KMS-11 (cell line): ENCODE measurements around the gene MYRIP.
"Not testable (repeated sequence)": the region's sequence is repeated elsewhere in the genome, so short reads cannot be mapped to it uniquely, and the experiment has no call there.

Experiments
- H2AFZ ChIP-seq: fragments of 200-600 bp; sonication (generic); 2 replicates; pipeline ENCODE4 v1.6.1; 2016; ENCODE audit warnings: antibody characterized with exemption, mixed run types, low read depth
- H3K27ac ChIP-seq: fragments of 200-600 bp; sonication (generic); 2 replicates; pipeline ENCODE4 v1.6.1; 2016; ENCODE audit warnings: mild to moderate bottlenecking, mixed run types
- H3K27me3 ChIP-seq: fragments of 200-600 bp; sonication (generic); 2 replicates; pipeline ENCODE4 v1.6.1; 2017; ENCODE audit warnings: mild to moderate bottlenecking, low read depth, mixed run types, moderate library complexity; ENCODE audit not compliant: insufficient read depth
- H3K36me3 ChIP-seq: fragments of 200-600 bp; sonication (generic); 2 replicates; pipeline ENCODE4 v1.6.1; 2017; ENCODE audit warnings: mild to moderate bottlenecking, mixed run types; ENCODE audit not compliant: insufficient read depth
- H3K4me1 ChIP-seq: fragments of 200-600 bp; sonication (generic); 2 replicates; pipeline ENCODE4 v1.6.1; 2016; ENCODE audit warnings: mild to moderate bottlenecking, low read depth, mixed run types; ENCODE audit not compliant: poor library complexity, severe bottlenecking
- H3K4me2 ChIP-seq: fragments of 200-600 bp; sonication (generic); 2 replicates; pipeline ENCODE4 v1.7.0; 2016; ENCODE audit warnings: mild to moderate bottlenecking, mixed run types
- H3K4me3 ChIP-seq: fragments of 200-600 bp; sonication (generic); IDR thresholded peaks from 2 replicates; pipeline ENCODE4 v1.6.1; 2017; ENCODE audit warnings: low read depth, low read length, mixed read lengths; ENCODE audit not compliant: insufficient read depth
- H3K79me2 ChIP-seq: fragments of 200-600 bp; sonication (generic); 2 replicates; pipeline ENCODE4 v1.6.1; 2016; ENCODE audit warnings: low read depth, mixed run types; ENCODE audit not compliant: insufficient read depth
- H3K9ac ChIP-seq: fragments of 200-600 bp; sonication (generic); 2 replicates; pipeline ENCODE4 v1.6.1; 2016; ENCODE audit warnings: mild to moderate bottlenecking, mixed run types
- H4K20me1 ChIP-seq: fragments of 200-600 bp; sonication (generic); 2 replicates; pipeline ENCODE4 v1.6.1; 2016; ENCODE audit warnings: mild to moderate bottlenecking, mixed run types; ENCODE audit not compliant: insufficient read depth
- CTCF ChIP-seq: fragments of 200-600 bp; sonication (generic); conservative IDR thresholded peaks from 2 replicates; pipeline ENCODE4 v1.6.1; 2017; ENCODE audit warnings: low read depth, mild to moderate bottlenecking, antibody characterized with exemption, low read length, moderate library complexity, mixed read lengths

MYRIP gene

DNA sequence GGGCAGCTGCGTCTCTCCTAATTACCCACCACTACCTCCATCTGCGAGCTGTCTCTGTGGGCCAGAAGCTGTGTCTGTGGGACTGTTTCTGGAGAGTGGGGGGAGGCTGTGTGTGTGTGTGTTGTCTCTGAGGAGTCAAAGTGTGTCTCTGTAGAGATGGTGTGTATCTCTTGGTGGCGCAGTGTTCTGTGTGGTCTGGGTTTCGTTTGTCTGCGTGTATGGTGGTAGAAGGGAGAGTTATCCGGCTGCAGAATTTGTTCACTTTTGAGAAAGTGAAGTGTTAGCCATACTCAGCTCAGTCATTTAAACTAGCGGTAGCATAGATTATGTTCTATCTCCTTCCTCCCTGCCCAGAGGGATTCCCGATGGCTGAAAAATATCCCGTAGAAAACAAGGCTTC, 2.2 kb downstream of the MYRIP start:
- Histone ChIP-seq H3K27me3 (no peaks in the 10 kb centered on the region), H3K4me2 (no peak overlapping the region), H2AFZ (no peak overlapping the region), H3K4me3 (no peak overlapping the region), H3K9ac (no peak overlapping the region), H3K4me1 (no peaks in the 10 kb centered on the region), H4K20me1 (no peaks in the 10 kb centered on the region), H3K36me3 (no peaks in the 10 kb centered on the region), H3K27ac (no peak overlapping the region), H3K79me2 (no peaks in the 10 kb centered on the region)
- no peak for TF ChIP-seq CTCF

DNA sequence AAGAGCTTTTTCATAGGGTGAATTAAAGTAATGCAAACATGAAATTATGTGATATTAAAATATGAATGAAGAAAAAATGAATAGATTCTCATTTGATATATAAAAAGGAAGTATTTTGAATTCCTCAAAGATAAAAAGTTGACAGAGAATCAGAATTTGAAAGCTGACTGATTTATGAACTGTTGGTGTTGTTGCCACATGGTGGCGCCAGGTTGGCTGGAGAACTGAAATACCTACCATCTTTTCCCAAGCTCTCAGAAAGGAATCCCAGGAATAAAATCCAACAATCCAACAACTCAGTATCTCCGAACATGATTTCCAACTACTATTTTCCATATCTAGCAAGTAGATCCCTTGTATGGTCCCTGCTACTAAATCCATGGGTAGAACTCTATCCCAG, 3.1 kb downstream of the MYRIP start:
- Histone ChIP-seq H3K4me2 (no peak overlapping the region), H3K79me2 (no peaks in the 10 kb centered on the region), H3K27me3 (no peaks in the 10 kb centered on the region), H3K27ac (no peak overlapping the region), H3K4me1 (no peaks in the 10 kb centered on the region), H4K20me1 (no peaks in the 10 kb centered on the region), H3K4me3 (no peak overlapping the region), H2AFZ (no peak overlapping the region), H3K9ac (no peak overlapping the region), H3K36me3 (no peaks in the 10 kb centered on the region)
- TF ChIP-seq CTCF = peak; percentile 49

- no peak overlapping the region for H3K27ac ChIP-seq
- H3K4me3 ChIP-seq = no peak overlapping the region
- H3K27me3 ChIP-seq = no peaks in the 10 kb centered on the region
- no peak overlapping the region for H2AFZ ChIP-seq
- H3K4me1 ChIP-seq = no peaks in the 10 kb centered on the region
- no peak overlapping the region for H3K4me2 ChIP-seq
- no peaks in the 10 kb centered on the region for H3K79me2 ChIP-seq
- TF ChIP-seq CTCF = no peak
- H4K20me1 ChIP-seq = no peaks in the 10 kb centered on the region
- H3K9ac ChIP-seq = no peak overlapping the region
- H3K36me3 ChIP-seq = no peaks in the 10 kb centered on the region
These were observed 4.6 kb downstream of the MYRIP start for GRCh38 chr3:39814007-39814406.

- no peak overlapping the region for H3K27ac ChIP-seq
- no peaks in the 10 kb centered on the region for H4K20me1 ChIP-seq
- H3K27me3 ChIP-seq = no peaks in the 10 kb centered on the region
- H3K36me3 ChIP-seq = no peaks in the 10 kb centered on the region
- no peak overlapping the region for H3K9ac ChIP-seq
- no peak overlapping the region for H3K4me2 ChIP-seq
- H2AFZ ChIP-seq = no peak overlapping the region
- no peaks in the 10 kb centered on the region for H3K79me2 ChIP-seq
- H3K4me1 ChIP-seq = no peaks in the 10 kb centered on the region
- no peak for TF ChIP-seq CTCF
- no peak overlapping the region for H3K4me3 ChIP-seq
These were observed 10.5 kb downstream of the MYRIP start for GRCh38 chr3:39819899-39820298.

GRCh38 chr3:39833764-39834163, 24.4 kb downstream of the MYRIP start:
- not testable (repeated sequence) for H3K27ac ChIP-seq, H3K4me1 ChIP-seq, H3K9ac ChIP-seq, H3K27me3 ChIP-seq, H2AFZ ChIP-seq, H3K79me2 ChIP-seq, H4K20me1 ChIP-seq, H3K4me2 ChIP-seq, H3K36me3 ChIP-seq, H3K4me3 ChIP-seq
